ENCODE results near the gene AMN. TPM values are rescaled to one million over a fixed set of nuclear protein-coding genes. Genes with fewer than 3 reads are reported as not detected.

The AMN gene
- total and polyA plus RNA-seq, 9 donors = 0.10 to 4.6 (median 0.59) TPM; not detected in 1

GRCh38 chr14:102930138-102930752 lies 7.8 kb downstream of the AMN start:
- no peak for DNase-seq
- H3K27ac ChIP-seq = no peak overlapping the region
- peaks cover 14% of the 10 kb centered on the region for H3K4me1 ChIP-seq (ENCODE audit: insufficient read depth)
- H3K36me3 ChIP-seq = no peaks in the 10 kb centered on the region
- intact Hi-C loops (cut with DNase I) = no loop called here
- no peaks in the 10 kb centered on the region for H3K27me3 ChIP-seq
- no peak overlapping the region for H3K4me3 ChIP-seq
- WGBS, 3 donors = 2 to 4% (median 2%) methylated on average over 13 to 74 of the region's 74 CpGs
- no peak for TF ChIP-seq CTCF (IDR thresholded peaks at IDR 0.05)
- TF ChIP-seq POLR2A (IDR thresholded peaks at IDR 0.05) = no peak
- no peak for TF ChIP-seq EP300 (IDR thresholded peaks at IDR 0.05)
- H3K9me3 ChIP-seq = no peaks in the 10 kb centered on the region

- no peak overlapping the region for H3K4me3 ChIP-seq
- intact Hi-C loops (cut with DNase I) = no loop called here
- TF ChIP-seq POLR2A (IDR thresholded peaks at IDR 0.05) = no peak
- no peak for TF ChIP-seq EP300 (IDR thresholded peaks at IDR 0.05)
- TF ChIP-seq CTCF (IDR thresholded peaks at IDR 0.05) = no peak
- no peaks in the 10 kb centered on the region for H3K36me3 ChIP-seq
- WGBS, 3 donors = 47 to 62% (median 59%) methylated on average over 32 to 34 of the region's 34 CpGs
- no peak overlapping the region for H3K27ac ChIP-seq
- H3K9me3 ChIP-seq = no peaks in the 10 kb centered on the region
- H3K4me1 ChIP-seq (ENCODE audit: insufficient read depth) = peaks cover 14% of the 10 kb centered on the region
- no peaks in the 10 kb centered on the region for H3K27me3 ChIP-seq
- DNase-seq = no peak
Measured at GRCh38 chr14:102930753-102931579, 8.5 kb downstream of the AMN start.

- H3K4me3 ChIP-seq = no peak overlapping the region
- no peak overlapping the region for H3K27ac ChIP-seq
- intact Hi-C loops (cut with DNase I) = no loop called here
- no peaks in the 10 kb centered on the region for H3K27me3 ChIP-seq
- no peak for TF ChIP-seq POLR2A (IDR thresholded peaks at IDR 0.05)
- no peak for TF ChIP-seq EP300 (IDR thresholded peaks at IDR 0.05)
- TF ChIP-seq CTCF (IDR thresholded peaks at IDR 0.05) = no peak
- no peaks in the 10 kb centered on the region for H3K9me3 ChIP-seq
- H3K4me1 ChIP-seq (ENCODE audit: insufficient read depth) = peaks cover 14% of the 10 kb centered on the region
- DNase-seq = no peak
- 93 to 98% (median 96%) methylated on average over 12 of the region's 12 CpGs for WGBS, 3 donors
- H3K36me3 ChIP-seq = no peaks in the 10 kb centered on the region
Measured at GRCh38 chr14:102931580-102932285, 9.3 kb downstream of the AMN start.

- H3K4me1 ChIP-seq (ENCODE audit: insufficient read depth) = peaks cover 14% of the 10 kb centered on the region
- DNase-seq = peak in 1 of 5 donors; percentile 33
- intact Hi-C loops (cut with DNase I) = no loop called here
- no peak overlapping the region for H3K4me3 ChIP-seq
- H3K36me3 ChIP-seq = no peaks in the 10 kb centered on the region
- H3K27ac ChIP-seq = no peak overlapping the region
- 82 to 91% (median 89%) methylated on average over 20 to 26 of the region's 26 CpGs for WGBS, 3 donors
- no peaks in the 10 kb centered on the region for H3K9me3 ChIP-seq
- H3K27me3 ChIP-seq = no peaks in the 10 kb centered on the region
- TF ChIP-seq CTCF (IDR thresholded peaks at IDR 0.05) = no peak
- TF ChIP-seq EP300 (IDR thresholded peaks at IDR 0.05) = no peak
- TF ChIP-seq POLR2A (IDR thresholded peaks at IDR 0.05) = no peak
Measured at GRCh38 chr14:102932484-102933248, 10.2 kb downstream of the AMN start.

Measured in ovary (tissue), 9 donors.